Gastrocnemius medialis (tissue), 4 donors: ENCODE measurements around the gene DEPP1.

Source experiments
- CTCF ChIP-seq, 5 experiments: fragments of 450-650 bp in 3 of 5; fragments of 200-600 bp in 2 of 5; sonication (generic) in 2 of 5; IDR thresholded peaks in 4 of 5; conservative IDR thresholded peaks in 1 of 5; 1 replicate in 4 of 5; 2 replicates in 1 of 5; pipeline ENCODE4 v1.5.1; 2016 to 2019; ENCODE audit warnings: antibody characterized with exemption in 5 of 5, mild to moderate bottlenecking in 3 of 5, moderate library complexity in 3 of 5
- POLR2A ChIP-seq, 2 donors: fragments of 450-650 bp; IDR thresholded peaks; one replicate each; pipeline ENCODE4 v1.6.1; 2017; ENCODE audit warnings: antibody characterized with exemption in 2 of 2, mild to moderate bottlenecking in 2 of 2, moderate library complexity in 2 of 2

DNA sequence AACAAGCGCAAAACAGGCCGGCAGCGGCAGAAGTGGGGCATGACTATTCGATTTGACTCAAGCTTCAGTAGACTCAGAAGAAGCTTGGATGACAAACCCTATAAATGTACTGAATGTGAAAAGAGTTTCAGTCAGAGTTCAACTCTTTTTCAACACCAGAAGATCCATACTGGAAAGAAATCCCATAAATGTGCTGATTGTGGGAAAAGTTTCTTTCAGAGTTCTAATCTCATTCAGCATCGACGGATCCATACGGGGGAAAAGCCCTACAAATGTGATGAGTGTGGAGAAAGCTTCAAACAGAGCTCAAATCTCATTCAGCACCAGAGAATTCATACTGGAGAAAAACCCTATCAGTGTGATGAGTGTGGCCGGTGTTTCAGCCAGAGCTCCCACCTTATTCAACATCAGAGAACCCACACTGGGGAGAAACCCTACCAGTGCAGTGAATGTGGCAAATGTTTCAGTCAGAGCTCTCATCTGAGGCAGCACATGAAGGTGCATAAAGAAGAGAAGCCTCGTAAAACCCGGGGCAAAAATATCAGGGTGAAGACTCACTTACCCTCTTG, 24.9 kb upstream of the DEPP1 start:
- TF ChIP-seq CTCF (IDR thresholded peaks at IDR 0.05 in 4 of 5, conservative IDR thresholded peaks at IDR 0.05 in 1 of 5) (no peak), POLR2A (IDR thresholded peaks at IDR 0.05) (no peak)
